HG02870 (cell line): ENCODE results near the gene NR1D1.

Source experiments
- ATAC-seq: cut with Tn5 transposase; IDR thresholded peaks from one replicate; pipeline ENCODE4 v1.9.1; 2021; ENCODE audit warnings: mild to moderate bottlenecking, moderate library complexity; ENCODE audit not compliant: unreplicated experiment

NR1D1 gene

GRCh38 chr17:40097931-40098845 is 2.2 kb downstream of the NR1D1 start:
- no peak for ATAC-seq

- no peak for ATAC-seq
These were observed 3.3 kb downstream of the NR1D1 start for GRCh38 chr17:40097087-40097486.

- ATAC-seq: peak; percentile 71
These were observed 4.2 kb downstream of the NR1D1 start for GRCh38 chr17:40095944-40096791.

GRCh38 chr17:40095351-40095943 is 4.9 kb downstream of the NR1D1 start:
- ATAC-seq: no peak

- no peak for ATAC-seq
These were observed 5.5 kb downstream of the NR1D1 start for GRCh38 chr17:40094874-40095273.

- no peak for ATAC-seq
These were observed 6.7 kb downstream of the NR1D1 start for GRCh38 chr17:40093580-40094201.

- no peak for ATAC-seq
These were observed 7.3 kb downstream of the NR1D1 start for GRCh38 chr17:40093005-40093579.

GRCh38 chr17:40092581-40092980 is 7.8 kb downstream of the NR1D1 start:
- no peak for ATAC-seq

GRCh38 chr17:40091691-40092397 is 8.5 kb downstream of the NR1D1 start:
- no peak for ATAC-seq

- no peak for ATAC-seq
These were observed 9.9 kb downstream of the NR1D1 start for GRCh38 chr17:40090237-40091119.

- ATAC-seq: no peak
These were observed 11.1 kb downstream of the NR1D1 start for GRCh38 chr17:40089077-40089895.

- ATAC-seq: no peak
These were observed 12.3 kb downstream of the NR1D1 start for GRCh38 chr17:40087903-40088718.

GRCh38 chr17:40087049-40087794 is 13.2 kb downstream of the NR1D1 start:
- no peak for ATAC-seq

- no peak for ATAC-seq
These were observed 14.0 kb downstream of the NR1D1 start for GRCh38 chr17:40086150-40087044.

- no peak for ATAC-seq
These were observed 15.9 kb downstream of the NR1D1 start for GRCh38 chr17:40084477-40084876.

- ATAC-seq: no peak
These were observed 20.8 kb downstream of the NR1D1 start for GRCh38 chr17:40079545-40079944.
